SKM-1 treated with dmso at 0.1 percent for 144 hours (cell line): ENCODE measurements around the gene SDK1.
"Not testable (repeated sequence)": the region's sequence is repeated elsewhere in the genome, so short reads cannot be mapped to it uniquely, and the experiment has no call there.

Experiments used
- DNase-seq: peaks from one replicate; lab custom pipeline; 2025; ENCODE audit not compliant: unreplicated experiment; lab: John Stamatoyannopoulos, UW

The SDK1 gene

GRCh38 chr7:4211261-4211660 is 910.2 kb downstream of the SDK1 start:
- DNase-seq, result no peak

GRCh38 chr7:4212376-4212775 is 911.3 kb downstream of the SDK1 start:
- no peak for DNase-seq

- DNase-seq, result no peak
These were observed 913.5 kb downstream of the SDK1 start for GRCh38 chr7:4214291-4215155.

GRCh38 chr7:4215176-4215720 is 914.2 kb downstream of the SDK1 start:
- DNase-seq, result no peak

GRCh38 chr7:4216016-4216415 is 915.0 kb downstream of the SDK1 start:
- DNase-seq, result no peak

GRCh38 chr7:4217126-4217660 is 916.1 kb downstream of the SDK1 start:
- DNase-seq, result not testable (repeated sequence)

- no peak for DNase-seq
These were observed 917.4 kb downstream of the SDK1 start for GRCh38 chr7:4218481-4218880.

- DNase-seq, result no peak
These were observed 919.0 kb downstream of the SDK1 start for GRCh38 chr7:4220011-4220410.

GRCh38 chr7:4221043-4221442 is 920.0 kb downstream of the SDK1 start:
- DNase-seq, result no peak

GRCh38 chr7:4222676-4223075 is 921.6 kb downstream of the SDK1 start:
- DNase-seq, result no peak

- DNase-seq, result no peak
These were observed 924.3 kb downstream of the SDK1 start for GRCh38 chr7:4225361-4225771.

- DNase-seq, result no peak
These were observed 925.0 kb downstream of the SDK1 start for GRCh38 chr7:4225881-4226523.

GRCh38 chr7:4226524-4226882 is 925.5 kb downstream of the SDK1 start:
- peak; percentile 2 for DNase-seq

GRCh38 chr7:4227105-4228010 is 926.3 kb downstream of the SDK1 start:
- DNase-seq, result no peak

- no peak for DNase-seq
These were observed 929.3 kb downstream of the SDK1 start for GRCh38 chr7:4230352-4230751.

GRCh38 chr7:4233146-4233545 is 932.1 kb downstream of the SDK1 start:
- DNase-seq, result no peak

- DNase-seq, result no peak
These were observed 932.8 kb downstream of the SDK1 start for GRCh38 chr7:4233621-4234497.

GRCh38 chr7:4234498-4234855 is 933.4 kb downstream of the SDK1 start:
- no peak for DNase-seq

GRCh38 chr7:4234886-4235285 is 933.8 kb downstream of the SDK1 start:
- DNase-seq, result no peak

GRCh38 chr7:4235596-4235995 is 934.5 kb downstream of the SDK1 start:
- no peak for DNase-seq
